Astrocyte (in vitro differentiated cells and primary cell): ENCODE data around the gene IVNS1ABP. TPM values are rescaled to one million over a fixed set of nuclear protein-coding genes. Genes with fewer than 3 reads are reported as not detected.

Experiments
- DNase-seq: peaks from one replicate; pipeline ENCODE4 v3.0.0-alpha.2; 2010; ENCODE audit warnings: low read depth
- FAIRE-seq: peaks from 2 replicates; lab custom pipeline; 2011; peaks lifted over from hg19 to GRCh38; lab: Jason Lieb, UNC
- H2AFZ ChIP-seq: 2 replicates; pipeline ENCODE4 v1.6.0; 2012; ENCODE audit warnings: low read depth, low read length, inconsistent platforms
- H3K27ac ChIP-seq: 2 replicates; pipeline ENCODE4 v1.5.1; 2011; ENCODE audit warnings: low read depth, low read length, inconsistent platforms
- H3K27me3 ChIP-seq: 2 replicates; pipeline ENCODE4 v1.6.0; 2011; ENCODE audit warnings: low read length, inconsistent platforms; ENCODE audit not compliant: insufficient read depth
- H3K36me3 ChIP-seq: 2 replicates; pipeline ENCODE4 v1.5.1; 2011; ENCODE audit warnings: low read length, inconsistent platforms; ENCODE audit not compliant: insufficient read depth
- H3K4me1 ChIP-seq: 2 replicates; pipeline ENCODE4 v1.5.1; 2011; ENCODE audit warnings: low read length, inconsistent platforms; ENCODE audit not compliant: insufficient read depth
- H3K4me2 ChIP-seq: 2 replicates; pipeline ENCODE4 v1.6.0; 2012; ENCODE audit warnings: low read length, inconsistent platforms
- H3K4me3 ChIP-seq: 2 replicates; pipeline ENCODE4 v1.5.1; 2011; ENCODE audit warnings: low read depth, mild to moderate bottlenecking, low read length, inconsistent platforms; ENCODE audit not compliant: insufficient read depth
- H3K79me2 ChIP-seq: 2 replicates; pipeline ENCODE4 v1.6.0; 2012; ENCODE audit warnings: mild to moderate bottlenecking, low read length, inconsistent platforms; ENCODE audit not compliant: insufficient read depth
- H3K9ac ChIP-seq: 2 replicates; pipeline ENCODE4 v1.6.0; 2012; ENCODE audit warnings: mild to moderate bottlenecking, low read length, inconsistent platforms
- H3K9me3 ChIP-seq: 2 replicates; pipeline ENCODE4 v1.5.1; 2012; ENCODE audit warnings: low read depth, mild to moderate bottlenecking, low read length, inconsistent platforms; ENCODE audit not compliant: insufficient read depth
- H4K20me1 ChIP-seq: 2 replicates; pipeline ENCODE4 v1.6.0; 2012; ENCODE audit warnings: low read length, inconsistent platforms; ENCODE audit not compliant: insufficient read depth
- H3K27ac Mint-ChIP-seq: one replicate; pipeline ENCODE4 v1.8.0; 2021; ENCODE audit warnings: mild to moderate bottlenecking, mixed read lengths; ENCODE audit not compliant: unreplicated experiment
- H3K27me3 Mint-ChIP-seq: one replicate; pipeline ENCODE4 v1.8.0; 2021; ENCODE audit warnings: low read depth, mixed read lengths; ENCODE audit not compliant: unreplicated experiment
- H3K36me3 Mint-ChIP-seq: one replicate; pipeline ENCODE4 v1.8.0; 2021; ENCODE audit warnings: low read depth, mixed read lengths; ENCODE audit not compliant: unreplicated experiment
- H3K4me1 Mint-ChIP-seq: one replicate; pipeline ENCODE4 v1.8.0; 2021; ENCODE audit warnings: low read depth, mixed read lengths; ENCODE audit not compliant: unreplicated experiment
- H3K4me3 Mint-ChIP-seq: one replicate; pipeline ENCODE4 v1.8.0; 2021; ENCODE audit warnings: mild to moderate bottlenecking, moderate library complexity, mixed read lengths; ENCODE audit not compliant: unreplicated experiment
- H3K9me3 Mint-ChIP-seq: one replicate; pipeline ENCODE4 v1.8.0; 2021; ENCODE audit warnings: mild to moderate bottlenecking, mixed read lengths; ENCODE audit not compliant: unreplicated experiment
- EZH2 ChIP-seq: IDR thresholded peaks from 2 replicates; pipeline ENCODE4 v1.6.1; 2012; ENCODE audit warnings: mild to moderate bottlenecking, low read length, inconsistent platforms; ENCODE audit not compliant: insufficient read depth
- total RNA-seq: library from RNA; stranded (reverse); gene quantifications from 2 replicates; pipeline ENCODE4 v1.2.1, GENCODE V29; 2021
- TF ChIP-seq, protein P1 (sequence below): IDR thresholded peaks from 2 replicates; pipeline ENCODE4 v1.5.1; 2011; ENCODE audit warnings: low read depth, mild to moderate bottlenecking, inconsistent platforms, low read length, moderate library complexity; ENCODE audit not compliant: insufficient read depth

IVNS1ABP gene
- total RNA-seq, 1 donor from 2014 or later, result 107 TPM

- no peaks in the 10 kb centered on the region for H3K36me3 ChIP-seq
- H3K27ac ChIP-seq, result no peak overlapping the region
- TF ChIP-seq, protein P1, sequence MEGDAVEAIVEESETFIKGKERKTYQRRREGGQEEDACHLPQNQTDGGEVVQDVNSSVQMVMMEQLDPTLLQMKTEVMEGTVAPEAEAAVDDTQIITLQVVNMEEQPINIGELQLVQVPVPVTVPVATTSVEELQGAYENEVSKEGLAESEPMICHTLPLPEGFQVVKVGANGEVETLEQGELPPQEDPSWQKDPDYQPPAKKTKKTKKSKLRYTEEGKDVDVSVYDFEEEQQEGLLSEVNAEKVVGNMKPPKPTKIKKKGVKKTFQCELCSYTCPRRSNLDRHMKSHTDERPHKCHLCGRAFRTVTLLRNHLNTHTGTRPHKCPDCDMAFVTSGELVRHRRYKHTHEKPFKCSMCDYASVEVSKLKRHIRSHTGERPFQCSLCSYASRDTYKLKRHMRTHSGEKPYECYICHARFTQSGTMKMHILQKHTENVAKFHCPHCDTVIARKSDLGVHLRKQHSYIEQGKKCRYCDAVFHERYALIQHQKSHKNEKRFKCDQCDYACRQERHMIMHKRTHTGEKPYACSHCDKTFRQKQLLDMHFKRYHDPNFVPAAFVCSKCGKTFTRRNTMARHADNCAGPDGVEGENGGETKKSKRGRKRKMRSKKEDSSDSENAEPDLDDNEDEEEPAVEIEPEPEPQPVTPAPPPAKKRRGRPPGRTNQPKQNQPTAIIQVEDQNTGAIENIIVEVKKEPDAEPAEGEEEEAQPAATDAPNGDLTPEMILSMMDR, result no peak
- no peak for TF ChIP-seq EZH2
- H3K79me2 ChIP-seq, result no peaks in the 10 kb centered on the region
- no peak overlapping the region for H2AFZ ChIP-seq
- no peaks in the 10 kb centered on the region for H3K9me3 ChIP-seq
- Mint-ChIP-seq H3K36me3 (no peaks in the 10 kb centered on the region), H3K9me3 (no peaks in the 10 kb centered on the region), H3K27ac (no peak overlapping the region), H3K4me3 (no peak overlapping the region), H3K27me3 (no peaks in the 10 kb centered on the region), H3K4me1 (peaks cover 9% of the 10 kb centered on the region)
- no peaks in the 10 kb centered on the region for H3K4me1 ChIP-seq
- DNase-seq (no peak), FAIRE-seq (no peak)
- no peaks in the 10 kb centered on the region for H4K20me1 ChIP-seq
- H3K4me2 ChIP-seq, result no peak overlapping the region
- H3K9ac ChIP-seq, result no peak overlapping the region
- no peaks in the 10 kb centered on the region for H3K27me3 ChIP-seq
- no peak overlapping the region for H3K4me3 ChIP-seq
Observed at GRCh38 chr1:185262151-185262550, 54.9 kb downstream of the IVNS1ABP start.

DNA sequence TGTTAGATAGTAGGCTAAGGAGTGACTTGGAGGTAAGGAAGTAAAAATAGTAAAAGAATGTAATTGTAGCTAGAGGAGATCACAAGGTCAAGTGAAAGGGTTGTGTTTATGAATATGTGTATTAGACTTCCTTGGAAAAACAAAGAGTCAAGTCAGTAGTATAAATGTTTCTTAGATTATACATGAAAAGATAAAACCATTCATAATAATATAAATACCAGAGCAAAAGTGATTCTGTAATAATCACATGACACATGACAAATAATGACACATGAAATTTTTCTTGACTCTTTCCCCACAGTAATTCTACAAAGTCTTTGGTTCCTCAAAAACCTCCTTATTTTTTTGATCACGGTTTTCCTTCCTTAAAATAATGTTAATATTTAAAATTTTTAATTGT lies 56.4 kb downstream of the IVNS1ABP start:
- Mint-ChIP-seq H3K9me3 (no peaks in the 10 kb centered on the region), H3K4me3 (no peak overlapping the region), H3K27ac (no peak overlapping the region), H3K27me3 (no peaks in the 10 kb centered on the region), H3K4me1 (peaks cover 9% of the 10 kb centered on the region), H3K36me3 (no peaks in the 10 kb centered on the region)
- no peak for FAIRE-seq
- no peaks in the 10 kb centered on the region for H4K20me1 ChIP-seq
- H2AFZ ChIP-seq, result no peak overlapping the region
- no peak overlapping the region for H3K4me3 ChIP-seq
- no peaks in the 10 kb centered on the region for H3K9me3 ChIP-seq
- no peak overlapping the region for H3K9ac ChIP-seq
- no peaks in the 10 kb centered on the region for H3K36me3 ChIP-seq
- H3K4me1 ChIP-seq, result no peaks in the 10 kb centered on the region
- no peak overlapping the region for H3K27ac ChIP-seq
- no peak overlapping the region for H3K4me2 ChIP-seq
- TF ChIP-seq EZH2, result no peak
- TF ChIP-seq, protein P1, result no peak
- no peaks in the 10 kb centered on the region for H3K79me2 ChIP-seq
- no peak for DNase-seq
- H3K27me3 ChIP-seq, result no peaks in the 10 kb centered on the region

GRCh38 chr1:185258676-185259075 lies 58.4 kb downstream of the IVNS1ABP start:
- Mint-ChIP-seq H3K27me3 (no peaks in the 10 kb centered on the region), H3K27ac (no peak overlapping the region), H3K36me3 (no peaks in the 10 kb centered on the region), H3K9me3 (no peaks in the 10 kb centered on the region), H3K4me3 (no peak overlapping the region), H3K4me1 (peaks cover 9% of the 10 kb centered on the region)
- no peaks in the 10 kb centered on the region for H3K4me1 ChIP-seq
- no peaks in the 10 kb centered on the region for H3K79me2 ChIP-seq
- DNase-seq (no peak), FAIRE-seq (peak; percentile 5)
- H3K4me2 ChIP-seq, result no peak overlapping the region
- no peak overlapping the region for H3K4me3 ChIP-seq
- H3K36me3 ChIP-seq, result no peaks in the 10 kb centered on the region
- TF ChIP-seq EZH2, result no peak
- TF ChIP-seq, protein P1, result no peak
- no peak overlapping the region for H2AFZ ChIP-seq
- H4K20me1 ChIP-seq, result no peaks in the 10 kb centered on the region
- H3K9ac ChIP-seq, result no peak overlapping the region
- no peaks in the 10 kb centered on the region for H3K9me3 ChIP-seq
- H3K27ac ChIP-seq, result no peak overlapping the region
- H3K27me3 ChIP-seq, result no peaks in the 10 kb centered on the region
